ENCODE data around the gene IL20.
"Not testable (repeated sequence)": the region's sequence is repeated elsewhere in the genome, so short reads cannot be mapped to it uniquely, and the experiment has no call there.

IL20 gene

DNA sequence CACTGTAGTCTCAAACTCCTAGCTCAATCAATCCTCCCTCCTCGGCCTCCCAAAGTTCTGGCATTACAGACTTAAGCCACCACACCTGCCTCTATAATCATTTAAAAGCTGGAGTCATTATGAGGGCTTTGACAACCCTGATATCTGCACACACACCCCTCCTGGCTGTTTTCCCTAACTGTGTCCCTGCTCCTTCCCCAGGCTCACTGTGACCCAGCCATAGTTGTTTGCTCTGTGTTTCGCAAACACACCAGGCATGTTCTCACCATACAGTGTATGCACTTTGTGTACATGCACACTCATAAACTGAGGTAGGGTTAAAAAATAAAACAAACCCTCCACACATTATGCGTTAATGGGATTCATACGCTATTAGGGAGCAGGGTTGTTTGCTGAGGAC lies 21.8 kb upstream of the IL20 start:
- DNase-seq (ENCODE audit: low read depth), result no peak

DNA sequence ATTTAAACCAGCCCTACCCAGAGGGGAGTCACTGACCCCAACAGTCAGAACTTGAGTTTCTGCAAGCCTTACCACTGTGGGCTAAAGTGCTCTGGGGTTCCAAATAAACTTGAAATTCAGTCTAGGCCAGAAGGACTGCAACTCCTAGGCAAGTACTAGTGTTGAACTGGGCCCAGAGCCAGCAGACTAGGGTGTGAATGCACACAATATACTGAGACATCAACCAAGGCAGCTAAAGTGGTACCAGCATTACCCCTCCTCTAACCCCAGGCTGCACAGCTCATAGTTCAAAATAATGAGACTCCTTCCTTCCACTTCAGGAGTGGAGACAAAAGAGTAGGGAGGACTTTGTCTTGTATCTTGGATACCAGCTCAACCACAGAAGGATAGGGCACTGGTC lies 18.9 kb upstream of the IL20 start:
- DNase-seq (ENCODE audit: low read depth), result no peak

DNA sequence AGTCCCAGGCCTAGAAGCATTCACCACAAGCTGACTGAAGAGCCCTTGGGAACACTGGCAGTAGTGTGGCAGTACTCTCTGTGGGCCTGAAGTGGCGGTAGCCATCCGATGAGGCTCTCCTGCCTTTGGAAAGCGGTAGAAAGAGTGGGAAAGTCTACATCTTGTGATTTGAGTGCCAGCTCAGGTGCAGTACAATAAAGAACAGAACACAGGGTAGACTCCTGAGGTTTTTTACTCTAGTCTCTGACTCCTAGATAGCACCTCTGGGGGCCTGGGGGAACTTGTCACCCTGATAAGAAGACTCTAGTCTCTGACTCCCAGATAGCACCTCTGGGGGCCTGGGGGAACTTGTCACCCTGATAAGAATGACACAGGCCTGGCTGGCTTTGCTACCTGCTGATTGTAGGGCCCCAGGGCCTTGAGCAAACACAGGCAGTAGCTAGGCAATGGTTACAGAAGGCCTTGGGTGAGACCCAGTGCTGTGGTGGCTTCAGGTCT lies 18.0 kb upstream of the IL20 start:
- no peak for DNase-seq (ENCODE audit: low read depth)

DNA sequence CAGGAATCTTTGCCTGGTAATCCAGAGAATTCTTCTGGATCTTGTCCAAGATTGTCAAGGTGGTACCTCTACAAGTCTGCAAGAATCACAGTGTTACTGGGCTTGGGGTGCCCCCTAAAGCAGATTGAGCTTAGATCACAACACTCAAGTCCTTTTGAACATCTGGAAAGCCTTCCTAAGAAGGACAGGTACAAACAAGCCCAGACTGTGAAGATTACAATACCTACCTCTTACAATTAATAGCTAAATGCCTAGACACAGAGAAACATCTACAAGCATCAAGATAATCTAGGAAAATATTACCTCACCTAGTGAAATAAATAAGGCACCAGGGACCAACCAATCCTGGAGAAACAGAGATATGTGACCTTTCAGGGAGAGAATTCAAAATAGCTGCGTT lies 17.5 kb upstream of the IL20 start:
- no peak for DNase-seq (ENCODE audit: low read depth)

DNA sequence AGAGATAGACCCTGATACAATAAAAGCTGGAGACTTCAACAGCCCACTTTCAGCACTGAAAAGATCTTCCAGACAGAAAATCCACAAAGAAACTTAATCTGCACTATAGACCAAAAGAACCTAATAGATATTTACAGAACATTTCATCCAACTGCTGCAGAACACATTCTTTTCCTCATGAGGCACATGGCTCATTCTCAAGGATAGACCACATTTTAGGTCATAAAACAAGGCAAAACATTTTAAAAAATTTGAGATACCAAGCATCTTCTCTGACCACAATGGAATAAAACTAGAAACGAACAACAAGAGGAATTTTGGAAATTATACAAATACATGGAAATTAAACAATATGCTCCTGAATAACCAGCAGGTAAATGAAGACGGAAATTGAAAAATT lies 15.0 kb upstream of the IL20 start:
- no peak for DNase-seq (ENCODE audit: low read depth)

DNA sequence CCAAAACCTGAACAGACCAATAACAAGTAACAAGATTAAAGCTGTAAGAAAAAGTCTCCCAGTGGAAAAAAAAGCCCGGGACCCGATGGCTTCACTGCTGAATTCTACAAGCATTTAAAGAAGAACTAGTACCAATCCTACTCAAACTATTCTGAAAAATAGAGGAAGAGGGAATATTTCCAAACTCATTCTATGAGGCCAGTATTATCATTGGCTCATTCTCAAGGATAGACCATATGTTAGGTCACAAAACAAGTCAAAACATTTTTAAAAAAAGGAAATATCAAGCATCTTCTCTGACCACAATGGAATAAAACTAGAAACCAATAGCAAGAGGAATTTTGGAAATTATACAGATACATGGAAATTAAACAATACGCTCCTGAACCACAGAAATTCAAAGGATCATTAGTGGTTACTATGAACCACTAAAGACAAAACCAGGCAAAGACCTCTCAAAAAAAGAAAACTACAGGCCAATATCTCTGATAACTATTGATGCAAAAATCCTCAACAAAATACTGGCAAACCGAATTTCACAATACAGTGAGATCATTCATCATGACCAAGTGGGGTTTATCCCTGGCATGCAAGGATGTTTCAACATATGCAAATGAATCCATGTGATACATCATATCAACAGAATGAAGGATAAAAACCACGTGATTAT lies 13.9 kb upstream of the IL20 start:
- DNase-seq (ENCODE audit: low read depth), result no peak

DNA sequence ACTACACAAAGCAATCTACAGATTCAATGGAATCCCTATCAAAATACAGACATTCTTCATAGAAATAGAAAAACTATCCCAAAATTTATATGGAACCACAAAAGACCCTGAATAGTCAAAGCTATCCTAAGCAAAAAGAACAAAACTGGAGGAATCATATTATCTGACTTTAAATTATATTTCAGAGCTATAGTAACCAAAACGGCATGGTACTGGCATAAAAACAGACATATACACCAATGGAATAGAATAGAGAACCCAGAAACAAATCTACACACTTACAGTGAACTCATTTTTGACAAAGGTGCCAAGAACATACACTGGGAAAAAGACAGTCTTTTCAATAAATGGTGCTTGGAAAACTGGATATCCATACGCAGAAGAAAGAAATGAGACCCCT lies 12.8 kb upstream of the IL20 start:
- DNase-seq (ENCODE audit: low read depth), result not testable (repeated sequence)

DNA sequence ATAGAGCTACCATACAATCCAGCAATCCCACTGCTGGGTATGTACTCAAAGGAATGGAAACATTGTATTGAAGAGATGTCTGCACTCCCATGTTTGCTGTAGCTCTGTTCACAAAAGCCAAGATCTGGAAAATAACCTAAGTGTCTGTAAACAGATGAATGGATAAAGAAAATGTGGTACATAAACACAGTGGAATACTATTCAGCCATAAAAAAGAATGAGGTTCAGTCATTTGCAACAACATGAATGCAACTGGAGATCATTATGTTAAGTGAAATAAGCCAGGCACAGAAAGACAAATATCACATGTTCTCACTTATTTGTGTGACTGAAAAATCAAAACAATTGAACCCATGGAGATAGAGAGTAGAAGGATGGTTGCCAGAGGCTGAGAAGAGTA lies 11.7 kb upstream of the IL20 start:
- not testable (repeated sequence) for DNase-seq (ENCODE audit: low read depth)

DNA sequence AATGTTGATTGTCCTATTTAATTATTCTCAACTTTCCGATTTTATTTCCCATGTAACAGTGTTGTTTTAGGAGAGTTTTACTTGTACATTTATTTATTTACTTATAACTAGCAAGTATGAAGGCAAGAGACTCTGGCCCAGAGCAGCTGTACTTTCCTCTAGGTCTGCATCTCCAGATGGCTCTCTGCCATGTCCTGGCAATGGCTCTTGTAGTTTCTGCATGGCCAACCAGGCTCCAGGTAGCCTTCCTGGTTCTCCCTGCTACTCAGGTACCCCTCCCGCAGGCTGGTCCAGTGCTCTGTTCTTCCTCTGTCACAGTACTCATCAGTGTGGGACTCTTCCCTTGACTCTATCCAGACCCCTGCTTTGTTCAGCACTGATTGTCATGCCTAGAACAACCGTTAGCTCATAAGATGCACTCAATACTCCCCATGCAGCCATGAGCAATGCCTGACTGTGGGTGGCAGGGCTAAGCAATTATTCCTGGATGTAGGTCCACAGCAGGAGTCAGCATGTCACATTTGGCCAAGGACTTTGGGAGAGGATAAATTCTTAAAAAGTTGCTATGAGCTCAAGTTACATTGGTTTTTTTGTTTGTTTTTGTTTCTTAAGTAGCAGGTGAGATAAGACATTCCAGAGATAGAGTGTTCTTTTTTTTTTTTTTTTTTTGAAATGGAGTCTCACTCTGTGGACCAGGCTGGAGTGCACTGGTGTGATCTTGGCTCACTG lies 10.9 kb upstream of the IL20 start:
- DNase-seq (ENCODE audit: low read depth), result no peak

DNA sequence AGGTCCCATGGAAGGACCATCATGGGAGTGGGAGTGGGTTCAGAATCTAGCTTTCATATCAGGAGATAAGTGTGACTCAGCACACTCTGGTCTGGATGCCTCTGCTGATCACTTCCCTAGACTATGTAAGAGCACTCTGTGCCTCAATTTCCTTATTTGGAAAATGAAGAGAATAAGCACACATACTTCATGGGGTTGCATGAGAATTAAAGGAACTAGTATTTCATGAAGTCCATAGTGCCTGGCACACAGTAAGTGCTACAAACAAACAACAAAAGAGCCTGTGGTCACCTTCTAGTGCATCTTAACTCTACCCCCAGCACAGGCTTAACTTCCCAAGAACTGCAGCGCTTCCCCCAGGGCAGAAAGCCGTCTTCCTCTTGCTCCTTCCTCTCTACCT lies 9.6 kb upstream of the IL20 start:
- DNase-seq (ENCODE audit: low read depth), result no peak

DNA sequence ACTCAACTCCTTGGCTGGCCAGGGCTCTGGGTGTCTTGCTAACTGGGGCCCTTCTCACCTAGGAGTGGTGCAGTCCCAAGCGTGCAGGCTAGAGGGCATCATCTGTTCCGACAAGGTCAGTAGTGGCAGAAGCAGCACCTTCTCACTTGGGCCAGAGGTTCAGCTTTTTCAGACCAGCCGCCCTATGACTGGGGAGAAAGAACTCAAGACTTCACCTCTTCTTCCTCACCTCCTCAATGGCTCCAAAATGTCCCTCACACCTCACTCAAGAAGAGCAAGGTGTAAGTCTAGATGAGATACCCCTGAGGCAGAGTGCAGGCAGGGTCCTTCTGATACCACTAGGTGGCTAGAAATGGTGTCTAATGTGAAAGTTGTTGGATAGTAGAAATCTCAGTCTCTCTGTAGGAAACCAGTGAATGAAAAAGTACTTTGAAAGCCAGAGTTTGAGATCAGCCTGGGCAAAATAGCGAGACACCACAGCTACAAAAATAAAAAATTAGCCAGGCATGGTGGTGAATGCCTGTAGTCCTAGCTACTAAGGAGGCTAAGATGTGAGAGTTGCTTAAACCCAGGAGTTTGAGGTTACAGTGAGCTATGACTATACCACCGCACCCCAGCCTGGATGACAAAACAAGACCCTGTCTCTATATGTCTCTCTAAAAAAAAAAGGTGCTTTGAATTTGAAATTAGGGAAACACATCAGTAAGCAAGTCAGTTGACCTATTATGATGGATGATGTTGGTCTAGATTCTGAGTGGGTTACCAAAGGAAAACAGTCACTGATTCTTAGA lies 8.6 kb upstream of the IL20 start:
- no peak for DNase-seq (ENCODE audit: low read depth)

DNA sequence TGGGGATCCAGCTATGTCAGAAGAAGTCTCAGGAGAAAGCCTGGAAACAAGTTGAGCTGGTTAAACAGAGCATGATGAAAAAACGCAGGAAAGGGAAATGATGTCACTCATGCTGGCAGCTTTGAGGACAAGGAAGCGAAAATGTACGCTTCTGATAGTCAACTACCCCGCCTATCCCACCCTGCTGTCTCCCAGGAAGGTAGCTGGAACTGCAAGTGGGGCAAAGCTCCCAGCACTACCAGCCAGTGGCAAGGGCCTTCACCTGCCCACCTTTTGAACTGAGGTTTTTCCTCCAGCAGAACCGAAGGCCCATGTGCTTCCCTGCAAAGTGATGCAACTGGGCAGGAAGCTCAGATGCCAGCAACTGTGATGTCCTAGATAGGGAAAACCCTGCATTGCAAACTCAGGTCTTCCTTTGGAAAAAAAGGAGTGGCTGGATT lies 6.3 kb upstream of the IL20 start:
- DNase-seq (ENCODE audit: low read depth), result no peak

DNA sequence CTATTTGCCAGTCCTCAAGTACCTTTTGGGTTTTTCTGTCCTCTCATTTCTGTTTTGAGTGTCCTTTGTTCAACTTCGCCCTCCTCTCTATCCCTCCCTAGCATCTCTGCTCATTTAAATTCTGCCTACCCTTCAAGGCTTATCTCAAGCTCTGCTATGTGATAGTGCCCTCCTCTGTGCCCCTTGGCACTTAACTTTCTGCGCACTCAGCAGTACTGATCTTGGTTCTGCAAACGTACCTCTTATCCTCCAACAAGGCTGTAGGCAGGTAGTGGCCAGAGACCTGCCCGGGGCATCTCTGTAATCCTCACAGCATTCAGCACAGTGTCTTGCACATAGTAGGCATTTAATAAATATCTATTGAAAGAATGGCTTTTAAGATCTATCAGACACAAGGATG lies 5.3 kb upstream of the IL20 start:
- DNase-seq (ENCODE audit: low read depth), result no peak

DNA sequence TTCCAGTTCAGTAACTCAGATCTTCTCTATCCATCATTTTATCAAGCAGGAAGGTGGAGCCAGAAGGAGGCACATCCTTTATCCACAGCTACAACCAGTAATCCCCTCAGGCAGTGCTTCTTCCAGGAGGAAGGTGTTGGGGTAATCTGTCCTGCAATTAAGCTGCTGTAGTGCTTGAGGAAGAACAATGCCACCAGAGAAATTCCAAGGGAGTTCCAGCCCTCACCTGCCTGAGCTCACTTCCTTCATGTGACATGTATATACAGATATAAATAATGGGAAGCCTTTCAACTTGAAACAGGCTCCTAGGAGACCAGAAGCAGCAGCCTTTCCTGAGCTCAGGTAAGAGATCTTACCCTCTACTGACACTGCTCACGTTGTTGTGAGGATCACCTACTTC lies 2.2 kb upstream of the IL20 start:
- no peak for DNase-seq (ENCODE audit: low read depth)

DNA sequence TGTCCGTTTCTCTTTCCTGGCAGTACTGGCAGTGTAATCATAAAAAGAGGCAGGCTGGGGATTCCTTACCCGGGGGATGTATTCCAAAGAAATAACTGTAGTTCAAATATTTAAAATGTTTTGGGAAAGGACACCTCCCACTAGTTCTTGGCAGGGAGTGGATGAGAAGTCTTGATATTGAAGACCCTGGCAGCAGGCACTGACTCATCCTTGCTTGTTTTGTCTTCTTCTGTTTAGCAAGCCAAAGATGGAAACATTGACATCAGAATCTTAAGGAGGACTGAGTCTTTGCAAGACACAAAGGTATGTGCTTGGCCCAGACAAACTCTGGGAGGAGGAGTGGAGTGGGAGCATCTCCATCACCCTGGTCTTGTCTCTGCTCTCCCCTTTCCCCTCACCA lies 639 bp downstream of the IL20 start:
- DNase-seq (ENCODE audit: low read depth), result no peak

DNA sequence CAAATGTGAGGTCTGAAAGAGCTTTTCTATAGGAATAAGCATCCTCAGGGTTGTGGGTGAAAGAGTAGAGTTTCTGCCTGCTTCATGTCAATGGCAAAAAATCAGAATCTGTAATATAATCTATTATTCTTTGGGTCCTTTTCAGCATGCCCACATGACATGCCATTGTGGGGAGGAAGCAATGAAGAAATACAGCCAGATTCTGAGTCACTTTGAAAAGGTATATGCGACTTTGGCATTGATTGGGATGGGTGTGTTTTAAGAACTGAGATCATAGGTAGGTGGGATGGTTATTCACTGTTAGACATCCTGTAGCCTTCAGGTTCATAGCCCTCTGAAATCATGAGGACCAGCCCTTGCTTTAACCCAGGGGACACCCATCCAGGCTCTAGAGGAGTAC lies 1.8 kb downstream of the IL20 start:
- DNase-seq (ENCODE audit: low read depth), result no peak

DNA sequence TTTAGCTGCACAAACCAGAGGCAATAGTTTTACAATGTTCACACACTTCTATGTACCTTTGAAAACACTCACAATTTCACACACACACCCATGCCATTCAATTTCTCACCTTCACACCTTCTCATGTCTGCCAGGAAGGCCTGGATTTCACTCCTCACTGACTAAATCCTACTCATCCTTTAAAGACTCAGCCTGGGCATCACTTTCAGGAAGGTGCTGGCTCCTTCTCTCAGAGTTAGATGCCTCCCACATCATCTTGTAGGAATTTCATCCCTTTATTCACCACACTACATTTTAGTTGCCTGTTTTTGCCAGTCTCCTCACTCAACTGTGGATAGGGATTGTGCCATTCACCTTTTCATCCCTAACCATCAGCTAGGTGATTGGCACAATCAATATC lies 2.3 kb downstream of the IL20 start:
- no peak for DNase-seq (ENCODE audit: low read depth)

DNA sequence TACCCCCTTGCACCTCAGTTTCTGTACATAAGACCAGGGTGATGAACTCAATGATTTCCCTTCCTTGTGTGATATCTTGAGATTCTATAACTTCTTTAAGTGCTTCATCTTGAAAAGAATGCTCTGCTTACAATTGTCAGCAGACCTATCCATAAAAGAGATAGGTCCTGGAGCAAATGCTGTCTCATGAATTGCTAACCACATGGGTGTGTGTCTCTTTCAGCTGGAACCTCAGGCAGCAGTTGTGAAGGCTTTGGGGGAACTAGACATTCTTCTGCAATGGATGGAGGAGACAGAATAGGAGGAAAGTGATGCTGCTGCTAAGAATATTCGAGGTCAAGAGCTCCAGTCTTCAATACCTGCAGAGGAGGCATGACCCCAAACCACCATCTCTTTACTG lies 2.8 kb downstream of the IL20 start:
- no peak for DNase-seq (ENCODE audit: low read depth)

DNA sequence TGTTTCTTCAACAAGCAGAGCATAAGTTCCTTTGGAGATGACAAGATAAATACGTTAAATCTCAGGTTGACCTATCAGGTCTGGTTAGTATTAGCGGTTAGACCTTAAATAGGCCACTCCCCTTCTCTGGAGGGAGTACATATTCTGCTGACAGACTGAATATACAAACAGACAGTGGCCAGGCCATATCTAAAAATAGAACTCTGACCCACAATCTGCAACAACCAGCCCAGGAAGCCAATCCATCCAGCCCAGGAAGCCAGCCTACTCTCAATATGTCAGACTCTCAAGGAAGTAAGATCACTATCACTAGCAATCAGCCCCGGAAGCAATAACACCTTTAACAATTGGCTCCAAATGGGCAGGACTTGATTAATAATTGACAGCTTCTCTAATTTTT lies 6.7 kb downstream of the IL20 start:
- no peak for DNase-seq (ENCODE audit: low read depth)

DNA sequence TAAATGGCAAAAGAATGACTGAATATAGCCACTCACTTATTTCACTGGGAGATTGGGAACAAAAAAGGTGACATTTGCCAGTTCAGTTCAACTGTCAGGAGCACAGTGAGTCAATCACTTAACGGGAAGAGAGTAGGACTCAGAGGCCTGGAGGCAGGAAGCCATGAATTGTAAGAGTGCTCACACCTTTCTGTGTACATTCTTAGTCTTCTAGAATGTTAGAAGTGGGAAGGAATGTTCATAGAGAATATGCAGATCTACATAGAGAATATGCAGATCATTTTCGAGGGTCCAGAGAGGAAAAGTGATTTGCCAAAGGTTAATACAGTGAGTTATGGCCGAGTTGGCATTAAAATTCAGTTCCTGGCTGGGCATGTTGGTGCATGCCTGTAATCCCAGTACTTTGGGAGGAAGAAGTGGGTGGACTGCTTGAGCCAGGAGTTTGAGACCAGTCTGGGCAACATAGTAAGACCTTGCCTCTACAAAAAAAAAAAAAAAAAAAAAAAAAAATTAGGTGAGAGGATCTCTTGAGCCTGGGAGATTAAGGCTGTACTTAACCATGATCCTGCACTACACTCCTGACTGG lies 8.3 kb downstream of the IL20 start:
- no peak for DNase-seq (ENCODE audit: low read depth)

DNA sequence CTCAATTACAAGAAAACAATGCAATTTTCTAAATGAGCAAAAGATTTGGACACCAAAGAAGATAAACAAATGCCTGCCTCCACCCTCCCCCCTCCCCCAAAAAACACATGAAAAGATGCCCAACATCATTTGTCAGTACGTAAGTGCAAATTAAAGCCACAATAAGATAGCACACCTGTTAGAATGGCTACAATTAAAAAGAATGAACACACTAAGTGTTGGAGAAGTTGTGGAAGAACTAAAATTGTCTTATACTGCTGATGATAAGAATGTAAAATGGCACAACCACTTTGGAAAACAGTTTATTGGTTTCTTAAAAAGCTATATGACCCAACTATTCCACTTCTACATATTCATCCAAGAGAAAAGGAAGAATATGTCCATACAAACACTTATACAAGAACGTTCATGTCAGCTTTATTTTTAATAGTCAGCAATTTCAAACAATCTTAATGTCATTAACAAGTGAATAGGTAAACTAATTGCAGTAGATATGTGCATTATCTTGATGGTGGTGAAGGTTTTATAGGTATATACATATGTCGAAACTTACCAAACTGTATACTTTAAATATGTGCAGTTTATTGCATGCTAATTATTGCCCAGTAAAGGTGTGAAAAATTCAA lies 10.4 kb downstream of the IL20 start:
- DNase-seq (ENCODE audit: low read depth), result no peak

DNA sequence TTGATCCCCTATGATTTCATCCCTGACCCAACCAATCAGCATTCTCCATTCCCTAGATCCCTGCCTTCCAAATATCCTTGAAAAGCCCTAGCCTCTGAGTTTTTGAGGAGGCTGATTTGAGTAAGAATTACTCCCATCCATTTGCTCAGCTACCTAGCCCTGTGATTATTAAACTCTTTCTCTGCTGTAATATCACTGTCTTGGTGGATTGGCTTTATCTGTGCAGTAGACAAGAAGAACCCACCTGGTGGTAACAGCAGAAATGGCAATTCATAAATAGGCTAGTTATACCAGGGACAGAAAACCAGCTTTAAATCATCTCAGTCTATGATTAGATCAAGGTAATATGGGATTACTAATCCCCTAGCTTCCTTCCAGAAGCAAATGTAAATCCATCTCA lies 13.0 kb downstream of the IL20 start:
- no peak for DNase-seq (ENCODE audit: low read depth)
